SK-N-SH (cell line): ENCODE data around the gene ANO10. TPM values are rescaled to one million over a fixed set of nuclear protein-coding genes. Genes with fewer than 3 reads are reported as not detected.

Experiments used
- CTCF ChIA-PET: fragments of 300-600, 350-600 bp; formaldehyde crosslinking; extraction: SDS; loops from one replicate; lab custom pipeline; 2021; lab: Yijun Ruan, JAX
- POLR2A ChIA-PET: fragments of 350-600 bp; sonication (Branson Sonifier 250); formaldehyde crosslinking; extraction: SDS; loops from one replicate; lab custom pipeline; 2020; ENCODE audit warnings: antibody characterized with exemption, inconsistent platforms; lab: Yijun Ruan, JAX
- DNase-seq: peaks from one replicate; pipeline ENCODE4 v3.0.0; 2012
- H2AFZ ChIP-seq: fragments of 200-600 bp; sonication (generic); 2 replicates; pipeline ENCODE4 v1.8.1; 2016; ENCODE audit warnings: antibody characterized with exemption, mild to moderate bottlenecking, low read depth
- H3F3A ChIP-seq: fragments of 200-600 bp; sonication (generic); replicated peaks from 2 replicates; pipeline ENCODE3; 2016; ENCODE audit warnings: antibody characterized with exemption, mild to moderate bottlenecking; ENCODE audit not compliant: insufficient read depth
- H3K27ac ChIP-seq, 2 experiments: fragments of 200-500 bp in 1 of 2; fragments of 200-600 bp in 1 of 2; sonication (Bioruptor generic) in 1 of 2; sonication (generic), shearing (Covaris generic) in 1 of 2; 2 replicates each; pipeline versions ENCODE4 v1.5.1 to v1.6.1; 2014 to 2016; ENCODE audit warnings: low read depth in 2 of 2, inconsistent platforms in 1 of 2, low read length in 1 of 2, mild to moderate bottlenecking in 1 of 2, mixed read lengths in 1 of 2
- H3K27me3 ChIP-seq: fragments of 200-600 bp; sonication (generic), shearing (Covaris generic); 2 replicates; pipeline ENCODE4 v1.6.1; 2016; ENCODE audit warnings: mixed run types; ENCODE audit not compliant: insufficient read depth
- H3K36me3 ChIP-seq, 2 experiments: fragments of 200-500 bp in 1 of 2; fragments of 200-600 bp in 1 of 2; sonication (Bioruptor generic) in 1 of 2; sonication (generic) in 1 of 2; replicated peaks in 1 of 2; 2 replicates each; pipeline versions ENCODE3 to v1.5.1; 2014 to 2016; ENCODE audit warnings: low read length in 1 of 2, mild to moderate bottlenecking in 1 of 2; ENCODE audit not compliant: insufficient read depth in 2 of 2, control insufficient read depth in 1 of 2
- H3K4me1 ChIP-seq, 2 experiments: fragments of 200-500 bp in 1 of 2; fragments of 200-600 bp in 1 of 2; sonication (Bioruptor generic) in 1 of 2; sonication (generic), shearing (Covaris generic) in 1 of 2; 2 replicates each; pipeline versions ENCODE4 v1.5.1 to v1.6.1; 2014 to 2016; ENCODE audit warnings: low read depth in 1 of 2, low read length in 1 of 2, mixed run types in 1 of 2; ENCODE audit not compliant: insufficient read depth in 2 of 2, control insufficient read depth in 1 of 2
- H3K4me2 ChIP-seq: fragments of 200-600 bp; sonication (generic), shearing (Covaris generic); 2 replicates; pipeline ENCODE4 v1.6.1; 2017; ENCODE audit warnings: mixed run types
- H3K4me3 ChIP-seq, 2 experiments: fragments of 200-500 bp in 1 of 2; fragments of 200-600 bp in 1 of 2; sonication (Bioruptor generic) in 1 of 2; sonication (generic), shearing (Covaris generic) in 1 of 2; 2 replicates each; pipeline versions ENCODE4 v1.5.1 to v1.8.1; 2014 to 2016; ENCODE audit warnings: low read depth in 2 of 2, inconsistent platforms in 1 of 2, low read length in 1 of 2, mild to moderate bottlenecking in 1 of 2, mixed read lengths in 1 of 2, moderate library complexity in 1 of 2
- H3K79me2 ChIP-seq: fragments of 200-600 bp; sonication (generic); 2 replicates; pipeline ENCODE4 v1.8.1; 2017; ENCODE audit warnings: mild to moderate bottlenecking; ENCODE audit not compliant: insufficient read depth
- H3K9ac ChIP-seq: fragments of 200-600 bp; sonication (generic); 2 replicates; pipeline ENCODE4 v1.6.1; 2017; ENCODE audit warnings: mixed run types
- H3K9me2 ChIP-seq: fragments of 200-600 bp; sonication (generic); 2 replicates; pipeline ENCODE4 v1.6.1; 2017; ENCODE audit warnings: mixed run types
- H3K9me3 ChIP-seq: fragments of 200-600 bp; sonication (generic); 2 replicates; pipeline ENCODE4 v1.6.1; 2017; ENCODE audit warnings: mixed run types, mild to moderate bottlenecking, moderate library complexity
- H4K20me1 ChIP-seq: fragments of 200-600 bp; sonication (generic); 2 replicates; pipeline ENCODE4 v1.6.1; 2017; ENCODE audit warnings: mild to moderate bottlenecking, mixed run types; ENCODE audit not compliant: insufficient read depth
- CHD2 ChIP-seq: fragments of 150-350 bp; IDR thresholded peaks from 2 replicates; pipeline ENCODE4 v1.6.1; 2018; ENCODE audit warnings: low read length; ENCODE audit not compliant: partially characterized antibody
- EP300 ChIP-seq, 2 experiments: IDR thresholded peaks; 2 replicates each; pipeline versions ENCODE4 v1.4.0 to v1.6.1; 2012; ENCODE audit warnings: borderline replicate concordance in 1 of 2, low read depth in 1 of 2, low read length in 1 of 2
- MAX ChIP-seq: IDR thresholded peaks from 2 replicates; pipeline ENCODE4 v1.4.0; 2012; ENCODE audit warnings: low read depth
- MXI1 ChIP-seq: IDR thresholded peaks from 2 replicates; pipeline ENCODE4 v1.6.1; 2012; ENCODE audit warnings: mild to moderate bottlenecking, low read depth, low read length, improper control_type of control experiment
- NRF1 ChIP-seq: IDR thresholded peaks from 2 replicates; pipeline ENCODE4 v1.6.1; 2012; ENCODE audit warnings: low read depth, mild to moderate bottlenecking, low read length
- SIN3A ChIP-seq: IDR thresholded peaks from 2 replicates; pipeline ENCODE4 v1.6.1; 2012; ENCODE audit warnings: low read depth, mild to moderate bottlenecking, low read length, moderate library complexity, borderline replicate concordance
- WGBS: methylation state at CpG from one replicate; pipeline ENCODE4 v1.1.6; 2017; ENCODE audit warnings: low lambda C conversion rate; 5-methylcytosine and 5-hydroxymethylcytosine counted together
- polyA plus RNA-seq, 3 experiments: library from polyadenylated mRNA; depleted of rRNA; stranded (reverse); fragments of >200 nt; gene quantifications; 2 replicates each; pipeline ENCODE4 v1.2.3, GENCODE V29; 2012
- TF ChIP-seq, protein P1 (sequence below): IDR thresholded peaks from 2 replicates; pipeline ENCODE4; 2012
- TF ChIP-seq, protein P2 (sequence below): fragments of 150-350 bp; IDR thresholded peaks from 2 replicates; pipeline ENCODE4 v1.6.1; 2017; ENCODE audit warnings: antibody characterized with exemption, low read length, low read depth, borderline replicate concordance

Gene ANO10, protein sequence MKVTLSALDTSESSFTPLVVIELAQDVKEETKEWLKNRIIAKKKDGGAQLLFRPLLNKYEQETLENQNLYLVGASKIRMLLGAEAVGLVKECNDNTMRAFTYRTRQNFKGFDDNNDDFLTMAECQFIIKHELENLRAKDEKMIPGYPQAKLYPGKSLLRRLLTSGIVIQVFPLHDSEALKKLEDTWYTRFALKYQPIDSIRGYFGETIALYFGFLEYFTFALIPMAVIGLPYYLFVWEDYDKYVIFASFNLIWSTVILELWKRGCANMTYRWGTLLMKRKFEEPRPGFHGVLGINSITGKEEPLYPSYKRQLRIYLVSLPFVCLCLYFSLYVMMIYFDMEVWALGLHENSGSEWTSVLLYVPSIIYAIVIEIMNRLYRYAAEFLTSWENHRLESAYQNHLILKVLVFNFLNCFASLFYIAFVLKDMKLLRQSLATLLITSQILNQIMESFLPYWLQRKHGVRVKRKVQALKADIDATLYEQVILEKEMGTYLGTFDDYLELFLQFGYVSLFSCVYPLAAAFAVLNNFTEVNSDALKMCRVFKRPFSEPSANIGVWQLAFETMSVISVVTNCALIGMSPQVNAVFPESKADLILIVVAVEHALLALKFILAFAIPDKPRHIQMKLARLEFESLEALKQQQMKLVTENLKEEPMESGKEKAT
- polyA plus RNA-seq (2012; rRNA removed) = 16.8 and 21.5 TPM in 2 replicates
- 20.7 and 21.0 TPM in 2 replicates for polyA plus RNA-seq (2012; cell fraction: cytosol; rRNA removed)
- 11.5 and 18.8 TPM in 2 replicates for polyA plus RNA-seq (2012; cell fraction: nucleus; rRNA removed)

DNA sequence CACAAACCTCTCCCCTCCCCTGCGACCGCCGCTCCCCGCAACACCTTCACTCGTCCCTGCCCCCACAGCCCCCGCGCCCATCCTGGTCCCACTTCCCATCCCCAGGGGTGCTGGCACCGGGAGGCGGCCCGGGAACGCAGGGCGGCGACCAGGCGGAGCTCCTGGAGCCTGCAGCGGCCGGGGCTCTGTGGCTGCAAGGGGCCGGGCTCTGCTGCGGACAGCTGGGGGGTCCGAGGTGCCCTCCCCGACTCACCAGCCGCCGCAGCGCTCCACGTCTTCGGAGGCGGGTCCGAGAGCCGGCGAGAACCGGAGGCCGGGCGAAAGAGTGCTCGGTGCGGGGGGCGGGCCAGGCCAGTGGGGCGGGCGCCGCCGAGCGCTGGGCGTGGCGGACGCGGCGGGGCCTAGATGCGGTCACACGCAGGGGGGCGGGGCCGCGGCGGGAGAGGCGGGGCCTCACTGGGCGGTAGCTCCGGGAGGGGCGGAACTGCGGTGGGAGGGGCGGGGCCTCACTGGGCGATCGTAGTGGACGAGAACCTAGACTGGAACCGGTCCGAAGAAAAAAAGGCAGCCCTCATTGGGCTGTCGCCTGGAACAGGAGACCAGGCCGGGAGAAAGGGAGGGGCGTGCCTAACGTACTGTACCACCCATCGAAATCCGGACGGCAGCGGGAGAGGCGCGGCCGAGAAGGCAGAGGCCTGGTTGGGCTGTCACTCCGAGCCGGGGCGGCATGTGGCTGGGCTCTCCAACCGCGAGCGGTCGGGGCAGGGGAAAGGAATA lies at the start of gene ANO10:
TSS of gene ANO10 (minus strand) at position 356 of the 777 bp plus-strand sequence. CDS start 16,159 bp downstream, outside the sequence.
- no peaks in the 10 kb centered on the region for H3F3A ChIP-seq
- H3K9ac ChIP-seq = peak within 1 kb of the TSS; percentile 83
- H3K9me3 ChIP-seq = no peaks in the 10 kb centered on the region
- ChIA-PET CTCF (interaction anchor here (1.6 kb wide), 1 partner anchor 147 kb away, joined by 4 read pairs; no protein-coding TSS in a partner anchor), POLR2A (interaction anchor here (0.6 to 1.0 kb wide), 3 partner anchors 16 to 145 kb away, joined by 3 read pairs; no protein-coding TSS in a partner anchor)
- no peaks in the 10 kb centered on the region; a peak in 2 of 4 replicates for H3K4me1 ChIP-seq
- no peaks in the 10 kb centered on the region for H3K9me2 ChIP-seq
- H3K36me3 ChIP-seq = peaks cover 0 to 4% of the 10 kb centered on the region in 2 experiments
- peak within 1 kb of the TSS; percentile 82 for H3K4me2 ChIP-seq
- TF ChIP-seq NRF1 (no peak), CHD2 (peak; percentile 51), MXI1 (peak; percentile 96), EP300 (IDR thresholded peaks at IDR 0.05; ENCODE audit: borderline replicate concordance in 1 of 2, low read depth in 1 of 2, low read length in 1 of 2) (no peak), SIN3A (0 out of 2 replicates have a peak, but pooled peaks have one; percentile 25), MAX (peak; percentile 82)
- TF ChIP-seq, protein P1, sequence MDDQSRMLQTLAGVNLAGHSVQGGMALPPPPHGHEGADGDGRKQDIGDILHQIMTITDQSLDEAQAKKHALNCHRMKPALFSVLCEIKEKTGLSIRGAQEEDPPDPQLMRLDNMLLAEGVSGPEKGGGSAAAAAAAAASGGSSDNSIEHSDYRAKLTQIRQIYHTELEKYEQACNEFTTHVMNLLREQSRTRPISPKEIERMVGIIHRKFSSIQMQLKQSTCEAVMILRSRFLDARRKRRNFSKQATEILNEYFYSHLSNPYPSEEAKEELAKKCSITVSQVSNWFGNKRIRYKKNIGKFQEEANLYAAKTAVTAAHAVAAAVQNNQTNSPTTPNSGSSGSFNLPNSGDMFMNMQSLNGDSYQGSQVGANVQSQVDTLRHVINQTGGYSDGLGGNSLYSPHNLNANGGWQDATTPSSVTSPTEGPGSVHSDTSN = peak; percentile 95
- TF ChIP-seq, protein P2, sequence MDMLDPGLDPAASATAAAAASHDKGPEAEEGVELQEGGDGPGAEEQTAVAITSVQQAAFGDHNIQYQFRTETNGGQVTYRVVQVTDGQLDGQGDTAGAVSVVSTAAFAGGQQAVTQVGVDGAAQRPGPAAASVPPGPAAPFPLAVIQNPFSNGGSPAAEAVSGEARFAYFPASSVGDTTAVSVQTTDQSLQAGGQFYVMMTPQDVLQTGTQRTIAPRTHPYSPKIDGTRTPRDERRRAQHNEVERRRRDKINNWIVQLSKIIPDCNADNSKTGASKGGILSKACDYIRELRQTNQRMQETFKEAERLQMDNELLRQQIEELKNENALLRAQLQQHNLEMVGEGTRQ = 0 out of 2 replicates have a peak, but pooled peaks have one; percentile 2
- peak within 1 kb of the TSS; percentile 98 for H2AFZ ChIP-seq
- peak within 1 kb of the TSS; percentile 57 to 91 for H3K27ac ChIP-seq
- H4K20me1 ChIP-seq = no peaks in the 10 kb centered on the region
- WGBS = under 1% methylated on average over 29 of the region's 80 CpGs
- H3K27me3 ChIP-seq = no peaks in the 10 kb centered on the region
- H3K79me2 ChIP-seq = peaks cover 23% of the 10 kb centered on the region
- peak; percentile 98 for DNase-seq
- H3K4me3 ChIP-seq = peak within 1 kb of the TSS; percentile 58 to 72
